Ovary (tissue), 3 donors: ENCODE results near the gene GORASP2.

ENCODE experiments used
- EP300 ChIP-seq: sonication (generic); formaldehyde crosslinking; IDR thresholded peaks from one replicate; pipeline ENCODE4 v1.6.1; 2017; ENCODE audit warnings: antibody characterized with exemption
- TF ChIP-seq, protein P1 (sequence below), 3 donors: fragments of 450-650 bp in 2 of 3; fragments of 200-600 bp in 1 of 3; IDR thresholded peaks; one replicate each; pipeline versions ENCODE4 v1.5.1 to v1.8.0; 2016 to 2022; ENCODE audit warnings: antibody characterized with exemption in 3 of 3, mild to moderate bottlenecking in 1 of 3
- donor health status: DM: no; HTN: no; CAD: no.

DNA sequence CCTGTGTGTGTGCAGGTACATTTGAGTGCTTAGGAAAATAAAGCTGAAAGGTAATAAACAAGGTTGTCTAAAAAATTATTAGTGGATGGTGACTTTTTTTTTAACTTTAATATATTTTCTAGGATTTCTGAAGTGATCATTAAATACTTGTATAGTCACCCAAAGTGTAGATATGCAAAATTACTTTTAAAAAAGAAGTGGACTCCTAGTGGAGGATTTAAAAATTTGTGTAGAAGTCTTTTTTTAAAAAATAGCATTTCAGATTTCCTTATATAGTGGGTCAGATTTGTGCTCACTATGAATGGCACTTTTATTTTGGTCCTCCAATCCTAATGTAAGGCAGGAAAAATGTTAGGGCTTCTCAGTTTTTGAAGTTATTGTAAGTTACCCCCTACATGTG lies 3.9 kb downstream of the GORASP2 start:
- TF ChIP-seq, protein P1, sequence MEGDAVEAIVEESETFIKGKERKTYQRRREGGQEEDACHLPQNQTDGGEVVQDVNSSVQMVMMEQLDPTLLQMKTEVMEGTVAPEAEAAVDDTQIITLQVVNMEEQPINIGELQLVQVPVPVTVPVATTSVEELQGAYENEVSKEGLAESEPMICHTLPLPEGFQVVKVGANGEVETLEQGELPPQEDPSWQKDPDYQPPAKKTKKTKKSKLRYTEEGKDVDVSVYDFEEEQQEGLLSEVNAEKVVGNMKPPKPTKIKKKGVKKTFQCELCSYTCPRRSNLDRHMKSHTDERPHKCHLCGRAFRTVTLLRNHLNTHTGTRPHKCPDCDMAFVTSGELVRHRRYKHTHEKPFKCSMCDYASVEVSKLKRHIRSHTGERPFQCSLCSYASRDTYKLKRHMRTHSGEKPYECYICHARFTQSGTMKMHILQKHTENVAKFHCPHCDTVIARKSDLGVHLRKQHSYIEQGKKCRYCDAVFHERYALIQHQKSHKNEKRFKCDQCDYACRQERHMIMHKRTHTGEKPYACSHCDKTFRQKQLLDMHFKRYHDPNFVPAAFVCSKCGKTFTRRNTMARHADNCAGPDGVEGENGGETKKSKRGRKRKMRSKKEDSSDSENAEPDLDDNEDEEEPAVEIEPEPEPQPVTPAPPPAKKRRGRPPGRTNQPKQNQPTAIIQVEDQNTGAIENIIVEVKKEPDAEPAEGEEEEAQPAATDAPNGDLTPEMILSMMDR (IDR thresholded peaks at IDR 0.05), result no peak
- TF ChIP-seq EP300, result no peak
